Measurements from ENCODE around the gene AATK.

AATK gene

GRCh38 chr17:81140018-81140417, 26.0 kb downstream of the AATK start:
- DNase-seq, result no peak

GRCh38 chr17:81139428-81139827, 26.6 kb downstream of the AATK start:
- no peak for DNase-seq

- DNase-seq, result no peak
Measured at GRCh38 chr17:81138500-81138899, 27.5 kb downstream of the AATK start.

GRCh38 chr17:81138083-81138482, 27.9 kb downstream of the AATK start:
- DNase-seq, result no peak

GRCh38 chr17:81137248-81137647, 28.8 kb downstream of the AATK start:
- DNase-seq, result no peak

- DNase-seq, result no peak
Measured at GRCh38 chr17:81136366-81136765, 29.7 kb downstream of the AATK start.

GRCh38 chr17:81135505-81136278, 30.3 kb downstream of the AATK start:
- no peak for DNase-seq

- DNase-seq, result no peak
Measured at GRCh38 chr17:81134064-81134781, 31.8 kb downstream of the AATK start.

- no peak for DNase-seq
Measured at GRCh38 chr17:81132770-81133723, 33.0 kb downstream of the AATK start.

GRCh38 chr17:81132197-81132540, 33.9 kb downstream of the AATK start:
- DNase-seq, result no peak

- DNase-seq, result no peak
Measured at GRCh38 chr17:81131486-81132196, 34.4 kb downstream of the AATK start.

GRCh38 chr17:81130385-81131361, 35.3 kb downstream of the AATK start:
- no peak for DNase-seq

GRCh38 chr17:81129711-81130367, 36.2 kb downstream of the AATK start:
- DNase-seq, result no peak

- no peak for DNase-seq
Measured at GRCh38 chr17:81129289-81129688, 36.7 kb downstream of the AATK start.

- DNase-seq, result no peak
Measured at GRCh38 chr17:81128774-81129173, 37.2 kb downstream of the AATK start.

- DNase-seq, result no peak
Measured at GRCh38 chr17:81128338-81128737, 37.7 kb downstream of the AATK start.

- no peak for DNase-seq
Measured at GRCh38 chr17:81127526-81128177, 38.4 kb downstream of the AATK start.

GRCh38 chr17:81127133-81127455, 38.9 kb downstream of the AATK start:
- DNase-seq, result no peak

- DNase-seq, result no peak
Measured at GRCh38 chr17:81126281-81127132, 39.5 kb downstream of the AATK start.
